NCI-H774 (cell line): ENCODE data around the gene ADGRB3.
"Not testable (repeated sequence)": the region's sequence is repeated elsewhere in the genome, so short reads cannot be mapped to it uniquely, and the experiment has no call there.

ENCODE experiments used
- DNase-seq: peaks from one replicate; lab custom pipeline; 2025; lab: John Stamatoyannopoulos, UW

The ADGRB3 gene

GRCh38 chr6:69340196-69340595 is 705.1 kb downstream of the ADGRB3 start:
- no peak for DNase-seq

- no peak for DNase-seq
Observed at GRCh38 chr6:69343851-69344250, 708.8 kb downstream of the ADGRB3 start.

GRCh38 chr6:69349771-69350170 is 714.7 kb downstream of the ADGRB3 start:
- DNase-seq, result no peak

- DNase-seq, result no peak
Observed at GRCh38 chr6:69362209-69362608, 727.1 kb downstream of the ADGRB3 start.

DNA sequence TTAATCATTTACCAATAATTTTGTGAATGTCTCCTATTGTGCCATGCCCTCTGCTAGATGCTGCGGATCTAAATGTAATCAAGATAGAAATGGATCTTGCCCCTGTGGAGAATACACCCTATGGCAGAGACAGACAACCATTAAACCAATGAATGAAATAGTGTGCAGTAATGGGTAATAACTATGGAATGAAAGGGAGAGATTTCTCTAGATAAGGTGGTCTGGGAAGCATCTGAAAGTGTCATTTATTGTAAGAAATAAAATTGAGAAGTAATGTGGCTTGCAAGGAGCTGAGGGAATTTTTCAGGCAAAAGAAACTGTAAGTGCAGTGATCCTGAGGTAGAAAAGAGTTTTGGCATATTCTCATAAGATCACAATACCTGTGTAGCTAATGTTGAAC is 731.7 kb downstream of the ADGRB3 start:
- no peak for DNase-seq

DNA sequence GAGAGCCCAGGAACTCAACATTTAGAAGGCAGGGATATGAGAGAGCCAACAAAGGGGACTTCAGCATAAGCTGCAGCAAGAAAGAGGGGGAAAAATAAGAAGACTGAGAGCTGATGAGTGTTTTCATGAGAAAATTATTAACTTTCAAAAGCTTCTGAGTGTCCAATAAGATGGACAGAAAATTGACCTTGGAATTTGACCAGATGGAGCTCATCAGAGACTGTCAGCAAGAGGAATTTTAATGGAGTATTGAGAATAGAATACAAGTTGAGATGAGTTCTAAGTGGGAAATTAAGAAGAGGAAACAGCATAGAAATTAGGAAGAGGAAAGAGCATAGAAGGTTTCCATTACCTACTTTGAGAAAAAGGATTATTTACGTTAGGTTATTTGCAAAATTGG is 733.5 kb downstream of the ADGRB3 start:
- DNase-seq, result no peak

- DNase-seq, result no peak
Observed at GRCh38 chr6:69370763-69371162, 735.7 kb downstream of the ADGRB3 start.

GRCh38 chr6:69378326-69378725 is 743.2 kb downstream of the ADGRB3 start:
- DNase-seq, result no peak

DNA sequence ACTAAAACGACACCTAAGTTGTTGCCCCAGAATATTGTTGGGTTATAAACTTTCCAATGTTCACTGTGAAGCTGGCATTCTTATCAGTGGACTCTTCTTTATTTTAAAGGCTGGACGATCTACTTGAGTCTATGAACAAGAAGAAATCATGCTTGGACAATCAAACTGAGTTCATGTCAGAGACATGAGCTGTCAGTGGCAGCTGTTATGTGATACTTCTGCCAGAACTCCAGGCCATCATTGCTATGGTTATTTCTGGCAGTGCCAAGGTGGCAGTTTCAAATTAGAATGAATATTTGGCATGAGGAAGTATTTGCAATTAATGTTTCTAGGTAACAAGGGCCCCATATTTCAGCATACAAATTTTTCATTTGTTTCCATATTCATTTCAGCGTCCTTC is 744.4 kb downstream of the ADGRB3 start:
- no peak for DNase-seq

DNA sequence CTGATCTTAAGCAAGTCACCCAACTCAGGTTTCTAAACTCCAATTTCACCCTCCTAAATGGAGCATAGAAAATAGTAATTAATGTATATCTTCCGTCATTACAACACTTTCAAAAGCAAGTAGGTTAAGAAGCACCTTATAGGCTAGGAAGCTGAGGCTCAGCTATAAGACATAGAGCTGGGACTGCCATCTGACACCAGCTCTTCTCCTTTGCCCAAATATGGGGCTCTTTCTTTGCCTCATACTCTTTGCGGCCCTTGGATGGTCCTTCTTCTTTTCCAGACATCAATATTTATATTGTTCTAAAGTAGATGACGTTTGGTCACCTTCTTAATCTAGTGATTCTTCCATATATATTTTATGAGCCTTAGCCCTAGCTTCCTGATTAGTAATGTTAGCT is 748.5 kb downstream of the ADGRB3 start:
- DNase-seq, result no peak

DNA sequence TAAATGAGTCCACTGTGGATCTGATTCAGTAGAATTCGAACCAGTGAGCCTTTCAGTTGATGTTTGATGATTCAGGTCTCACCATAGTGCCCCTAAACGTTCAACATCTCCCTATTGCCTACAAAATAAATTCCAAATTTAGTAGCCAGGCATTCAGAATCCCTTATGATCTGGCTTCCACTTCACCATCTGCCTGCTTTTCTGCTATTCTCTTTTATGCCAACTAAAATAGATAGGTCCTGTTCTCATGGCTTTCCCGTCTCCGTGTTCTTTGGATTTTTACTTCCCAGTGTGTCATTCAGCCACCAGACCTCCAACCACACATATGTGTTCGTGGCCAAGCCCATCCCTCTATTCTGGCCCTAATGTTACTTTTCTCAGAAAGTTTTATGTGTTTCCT is 751.3 kb downstream of the ADGRB3 start:
- DNase-seq, result no peak

DNA sequence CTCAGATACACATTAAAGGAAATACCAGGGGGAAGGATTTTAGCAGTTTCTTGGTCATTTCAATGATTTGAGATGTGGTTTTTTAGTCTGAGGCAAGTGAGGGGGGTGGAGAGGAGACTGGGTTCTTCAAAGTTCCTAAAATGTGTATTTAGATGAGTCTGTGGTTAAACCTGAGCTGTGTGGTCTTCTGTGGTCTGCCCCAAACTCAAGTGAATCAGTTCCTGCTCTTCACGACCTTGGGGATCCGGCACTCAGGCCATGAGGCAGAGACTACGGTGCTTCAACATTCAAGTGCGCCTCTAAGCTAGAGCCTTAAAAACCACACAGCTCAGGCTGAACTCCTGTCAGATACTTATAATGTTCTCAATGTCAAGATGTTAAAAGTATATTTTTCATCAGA is 755.0 kb downstream of the ADGRB3 start:
- DNase-seq, result no peak

DNA sequence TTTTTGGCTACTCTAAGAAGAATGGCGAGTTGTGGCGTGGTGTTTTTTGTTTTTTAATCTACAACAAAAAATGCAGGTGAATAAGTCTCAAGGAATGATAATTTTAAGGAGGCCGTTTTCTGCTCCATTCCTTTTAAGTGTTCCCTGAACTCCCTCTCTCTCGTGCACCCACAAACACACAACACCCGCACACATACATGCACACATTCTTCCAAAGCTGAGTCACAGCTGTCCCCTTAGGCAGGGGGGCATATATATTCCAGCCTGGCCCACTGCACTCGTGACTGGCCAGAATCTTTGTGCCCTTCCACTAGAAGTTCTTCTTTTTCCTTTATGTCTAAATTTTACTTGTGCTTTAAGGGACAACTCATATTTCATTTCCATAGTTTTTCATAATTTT is 756.0 kb downstream of the ADGRB3 start:
- no peak for DNase-seq

DNA sequence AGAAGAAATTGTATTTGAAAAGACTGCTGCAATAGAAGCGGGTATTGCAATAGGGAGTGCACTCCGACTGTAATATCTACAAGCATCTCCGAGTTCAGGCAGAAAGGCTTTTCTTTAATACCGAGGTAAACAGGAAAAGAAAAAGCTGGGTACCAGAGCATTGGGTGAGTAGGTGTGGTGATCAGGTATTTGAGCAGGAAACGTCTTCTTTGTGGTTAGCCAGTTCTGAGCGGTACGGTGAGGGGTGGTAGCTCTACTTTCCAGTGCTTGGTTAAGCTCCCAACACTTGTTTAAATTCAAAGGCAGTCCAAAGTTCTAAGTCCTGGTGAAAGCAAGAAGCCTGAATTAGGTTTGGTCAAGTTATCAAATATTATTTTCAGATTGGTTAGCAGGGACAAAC is 757.7 kb downstream of the ADGRB3 start:
- no peak for DNase-seq

- DNase-seq, result no peak
Observed at GRCh38 chr6:69398311-69398710, 763.2 kb downstream of the ADGRB3 start.

DNA sequence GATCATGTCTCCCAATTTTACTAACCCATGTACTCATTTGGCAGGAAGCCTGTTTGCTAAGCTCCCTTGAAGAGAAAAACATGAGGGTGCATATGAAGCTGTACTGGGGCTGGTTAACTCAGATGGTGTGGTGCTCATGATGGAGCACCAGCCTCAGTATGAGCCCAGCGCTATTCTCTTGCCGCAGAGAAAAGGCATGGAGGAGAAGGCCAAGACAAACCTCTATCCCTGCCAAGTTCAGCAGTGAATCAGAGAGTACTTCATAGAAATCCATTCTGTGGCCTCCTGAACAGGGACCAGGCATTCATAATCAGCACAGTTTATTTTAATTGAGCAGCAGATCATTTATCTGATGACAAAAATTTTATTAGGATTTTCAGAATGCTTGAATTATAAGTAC is 763.6 kb downstream of the ADGRB3 start:
- no peak for DNase-seq

- DNase-seq, result no peak
Observed at GRCh38 chr6:69408886-69409285, 773.8 kb downstream of the ADGRB3 start.

DNA sequence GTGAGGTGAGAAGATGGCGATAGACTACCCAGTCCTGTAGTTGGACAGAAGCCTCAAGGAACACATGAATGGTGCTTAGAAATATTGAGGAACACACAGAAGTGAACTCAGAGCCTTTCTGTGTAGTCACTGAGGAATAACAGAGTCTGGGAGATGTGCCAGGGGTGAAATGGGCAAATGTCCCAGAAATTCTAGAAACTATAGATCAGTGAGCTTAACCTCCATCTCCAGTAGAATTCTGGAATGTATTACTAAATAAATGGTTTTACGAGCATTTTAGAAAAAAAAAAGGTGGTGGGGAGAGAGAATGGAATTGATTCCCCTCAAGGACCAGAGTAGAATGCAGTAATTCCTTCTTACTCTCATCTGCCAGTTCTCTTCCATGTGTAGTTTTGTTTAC is 781.7 kb downstream of the ADGRB3 start:
- DNase-seq, result no peak

GRCh38 chr6:69421269-69421668 is 786.2 kb downstream of the ADGRB3 start:
- DNase-seq, result no peak

DNA sequence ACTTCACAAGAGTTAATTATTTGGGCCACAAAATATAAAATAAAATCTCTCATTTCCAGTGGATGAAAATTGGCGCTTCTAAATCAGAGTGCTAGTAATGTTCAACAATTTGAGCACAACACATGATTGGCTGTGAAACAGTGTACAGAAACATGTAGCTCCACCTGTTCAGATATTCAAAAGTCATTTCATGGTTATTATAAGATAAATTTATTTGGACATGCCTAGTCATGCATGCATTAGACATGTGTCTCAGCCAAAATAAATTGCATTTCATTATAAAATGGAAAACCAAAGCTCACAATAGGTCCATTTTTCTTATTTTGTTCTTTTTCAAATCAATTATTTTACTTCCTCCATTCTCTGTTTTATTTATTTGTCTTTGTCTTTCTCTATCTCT is 786.9 kb downstream of the ADGRB3 start:
- DNase-seq, result no peak

GRCh38 chr6:69422475-69422874 is 787.4 kb downstream of the ADGRB3 start:
- DNase-seq, result peak; percentile 44

DNA sequence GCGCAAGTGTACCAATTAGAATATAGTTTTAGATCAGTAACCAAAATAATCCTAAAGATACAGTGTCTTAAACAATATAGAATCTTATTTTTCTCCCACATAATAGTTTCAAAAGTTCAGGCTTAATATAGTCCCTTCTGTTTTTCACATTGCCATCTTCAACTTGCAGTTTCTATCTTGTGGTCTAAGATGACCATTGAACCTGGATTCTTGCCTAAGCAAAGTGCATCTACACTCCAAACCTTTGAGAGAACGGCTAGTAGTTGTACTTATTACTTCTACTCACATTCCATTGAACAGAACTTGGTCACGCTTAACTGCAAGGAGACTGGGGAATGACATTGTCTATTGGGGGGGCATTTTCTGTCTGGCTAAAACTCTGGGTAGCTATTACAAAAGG is 788.7 kb downstream of the ADGRB3 start:
- DNase-seq, result no peak

- no peak for DNase-seq
Observed at GRCh38 chr6:69424581-69424980, 789.5 kb downstream of the ADGRB3 start.

GRCh38 chr6:69427882-69428281 is 792.8 kb downstream of the ADGRB3 start:
- DNase-seq, result no peak

- DNase-seq, result not testable (repeated sequence)
Observed at GRCh38 chr6:69432168-69432567, 797.1 kb downstream of the ADGRB3 start.
